ENCODE results near the gene LRRC10B.
A peak's percentile ranks its signal among the peaks of the same experiment; 100 is the strongest.

Gene LRRC10B

GRCh38 chr11:61495801-61496601, 12.5 kb upstream of the LRRC10B start:
- DNase-seq (ENCODE audit: insufficient read length, low spot score) (peak; percentile 86), FAIRE-seq (peak; percentile 78)
- no peak for TF ChIP-seq CTCF (IDR thresholded peaks at IDR 0.05; ENCODE audit: insufficient read depth, missing control alignments)

- peak; percentile 84 for FAIRE-seq
- no peak for DNase-seq (ENCODE audit: insufficient read length, low spot score)
- TF ChIP-seq CTCF (IDR thresholded peaks at IDR 0.05; ENCODE audit: insufficient read depth, missing control alignments) = no peak
Observed at GRCh38 chr11:61496602-61497400, 11.7 kb upstream of the LRRC10B start.

GRCh38 chr11:61497473-61497872, 11.1 kb upstream of the LRRC10B start:
- DNase-seq (ENCODE audit: insufficient read length, low spot score) (no peak), FAIRE-seq (no peak)
- no peak for TF ChIP-seq CTCF (IDR thresholded peaks at IDR 0.05; ENCODE audit: insufficient read depth, missing control alignments)

GRCh38 chr11:61497876-61498275, 10.7 kb upstream of the LRRC10B start:
- no peak for FAIRE-seq
- DNase-seq (ENCODE audit: insufficient read length, low spot score) = no peak
- no peak for TF ChIP-seq CTCF (IDR thresholded peaks at IDR 0.05; ENCODE audit: insufficient read depth, missing control alignments)

- DNase-seq (ENCODE audit: insufficient read length, low spot score) (no peak), FAIRE-seq (no peak)
- TF ChIP-seq CTCF (IDR thresholded peaks at IDR 0.05; ENCODE audit: insufficient read depth, missing control alignments) = no peak
Observed at GRCh38 chr11:61498767-61499341, 9.7 kb upstream of the LRRC10B start.

GRCh38 chr11:61499816-61500491, 8.6 kb upstream of the LRRC10B start:
- DNase-seq (ENCODE audit: insufficient read length, low spot score) (no peak), FAIRE-seq (no peak)
- no peak for TF ChIP-seq CTCF (IDR thresholded peaks at IDR 0.05; ENCODE audit: insufficient read depth, missing control alignments)
